PFSK-1 (cell line): ENCODE measurements around the gene LENG9.

ENCODE experiments used
- FOXP2 ChIP-seq: optimal IDR thresholded peaks from 2 replicates; pipeline ENCODE3; 2011; ENCODE audit warnings: borderline replicate concordance, control low read depth, inconsistent platforms; ENCODE audit not compliant: insufficient read depth; ENCODE audit errors: extremely low read length, extremely low read depth
- POLR2AphosphoS5 ChIP-seq: IDR thresholded peaks from 2 replicates; pipeline ENCODE4 v1.6.1; 2012; ENCODE audit warnings: low read depth, mild to moderate bottlenecking, control low read depth, low read length, moderate library complexity
- REST ChIP-seq, 2 experiments: IDR thresholded peaks; 2 replicates each; pipeline versions ENCODE4 v1.6.1 to v1.8.0; 2011 to 2012; ENCODE audit warnings: low read depth in 2 of 2, low read length in 2 of 2, control low read depth in 1 of 2, inconsistent platforms in 1 of 2, mild to moderate bottlenecking in 1 of 2, moderate library complexity in 1 of 2; ENCODE audit not compliant: insufficient read depth in 1 of 2
- SIN3A ChIP-seq: IDR thresholded peaks from 2 replicates; pipeline ENCODE4 v1.6.1; 2012; ENCODE audit warnings: mild to moderate bottlenecking, low read length, moderate library complexity, borderline replicate concordance; ENCODE audit not compliant: insufficient read depth
- TAF1 ChIP-seq: IDR thresholded peaks from 2 replicates; pipeline ENCODE4 v1.6.1; 2012; ENCODE audit warnings: low read length, control low read depth, borderline replicate concordance; ENCODE audit not compliant: insufficient read depth

- TF ChIP-seq POLR2AphosphoS5: no peak
- no peak for TF ChIP-seq TAF1
- TF ChIP-seq REST (IDR thresholded peaks at IDR 0.05; ENCODE audit: insufficient read depth in 1 of 2, low read depth in 2 of 2, low read length in 2 of 2): no peak
- no peak for TF ChIP-seq SIN3A
- TF ChIP-seq FOXP2: no peak
Measured at GRCh38 chr19:54464044-54464629, 559 bp upstream of the LENG9 start.
